Astrocyte of the spinal cord (primary cell): Measurements from ENCODE around the gene LLGL1.

Experiments
- DNase-seq: peaks from one replicate; pipeline ENCODE4 v3.0.0; 2011; ENCODE audit warnings: low read depth, low spot score
- H3K4me3 ChIP-seq: 2 replicates; pipeline ENCODE4 v1.5.1; 2011; ENCODE audit warnings: low read depth, mild to moderate bottlenecking, low read length, moderate library complexity
- CTCF ChIP-seq: IDR thresholded peaks from 2 replicates; pipeline ENCODE4 v1.5.1; 2012; ENCODE audit warnings: low read depth, mild to moderate bottlenecking, low read length, inconsistent platforms
- in situ Hi-C: cut with HindIII; loops from 2 replicates; pipeline ENCODE4 v1.10.0; 2017; ENCODE audit warnings: low sequenced_read_pairs

The LLGL1 gene

GRCh38 chr17:18234853-18235380, 9.5 kb downstream of the LLGL1 start:
- no peak for TF ChIP-seq CTCF
- in situ Hi-C loops = no loop called here
- H3K4me3 ChIP-seq = no peak overlapping the region
- no peak for DNase-seq

- peak; percentile 70 for DNase-seq
- in situ Hi-C loops = no loop called here
- no peak for TF ChIP-seq CTCF
- H3K4me3 ChIP-seq = no peak overlapping the region
Measured at GRCh38 chr17:18235743-18236256, 10.4 kb downstream of the LLGL1 start.

- H3K4me3 ChIP-seq = no peak overlapping the region
- no peak for DNase-seq
- in situ Hi-C loops = no loop called here
- no peak for TF ChIP-seq CTCF
Measured at GRCh38 chr17:18236494-18236893, 11.1 kb downstream of the LLGL1 start.

- no peak overlapping the region for H3K4me3 ChIP-seq
- TF ChIP-seq CTCF = no peak
- in situ Hi-C loops = no loop called here
- no peak for DNase-seq
Measured at GRCh38 chr17:18237461-18237860, 12.0 kb downstream of the LLGL1 start.

- no peak for DNase-seq
- no peak overlapping the region for H3K4me3 ChIP-seq
- in situ Hi-C loops = no loop called here
- TF ChIP-seq CTCF = no peak
Measured at GRCh38 chr17:18238299-18238698, 12.9 kb downstream of the LLGL1 start.

GRCh38 chr17:18240449-18240848, 15.0 kb downstream of the LLGL1 start:
- no peak overlapping the region for H3K4me3 ChIP-seq
- DNase-seq = no peak
- in situ Hi-C loops = no loop called here
- no peak for TF ChIP-seq CTCF
